GM23338 (cell line): Measurements from ENCODE around the gene MAP7D1.

Experiments
- CREB1 ChIP-seq: fragments of 250-450 bp; sonication (Bioruptor Pico); IDR thresholded peaks from 2 replicates; pipeline ENCODE4 v1.5.0; 2020; ENCODE audit warnings: low read depth, mild to moderate bottlenecking, moderate library complexity
- CTCF ChIP-seq, 2 experiments: fragments of 200-600 bp in 1 of 2; sonication (generic) in 1 of 2; conservative IDR thresholded peaks; 2 replicates each; pipeline versions ENCODE4 v1.5.1 to v1.6.1; 2016 to 2017; ENCODE audit warnings: antibody characterized with exemption in 2 of 2, low read depth in 2 of 2, mild to moderate bottlenecking in 2 of 2, moderate library complexity in 1 of 2
- EZH2 ChIP-seq: fragments of 200-600 bp; sonication (generic); IDR thresholded peaks from one replicate; pipeline ENCODE4 v1.8.0; 2017; ENCODE audit warnings: antibody characterized with exemption, mild to moderate bottlenecking, low read depth; ENCODE audit not compliant: unreplicated experiment
- EZH2phosphoT487 ChIP-seq: fragments of 200-600 bp; sonication (generic); IDR thresholded peaks from one replicate; pipeline ENCODE4 v1.8.1; 2018; ENCODE audit warnings: antibody characterized with exemption; ENCODE audit not compliant: unreplicated experiment
- JUNB ChIP-seq: IDR thresholded peaks from one replicate; pipeline ENCODE4 v1.6.1; 2016; ENCODE audit warnings: antibody characterized with exemption; ENCODE audit not compliant: unreplicated experiment
- POLR2AphosphoS5 ChIP-seq: IDR thresholded peaks from 2 replicates; pipeline ENCODE4 v1.6.1; 2016; ENCODE audit warnings: antibody characterized with exemption, low read depth
- STAT1 ChIP-seq: IDR thresholded peaks from one replicate; pipeline ENCODE4 v1.6.1; 2016; ENCODE audit warnings: antibody characterized with exemption; ENCODE audit not compliant: unreplicated experiment
- ZNF114 ChIP-seq: fragments of 250-450 bp; sonication (Bioruptor Pico); IDR thresholded peaks from 2 replicates; pipeline ENCODE4 v1.5.0; 2020; ENCODE audit warnings: mild to moderate bottlenecking, moderate library complexity
- ZNF331 ChIP-seq: fragments of 250-450 bp; sonication (Bioruptor Pico); IDR thresholded peaks from 2 replicates; pipeline ENCODE4 v1.5.0; 2020; ENCODE audit warnings: low read depth, mild to moderate bottlenecking, moderate library complexity
- TF ChIP-seq, protein P1 (sequence below): IDR thresholded peaks from one replicate; pipeline ENCODE4 v1.6.1; 2018; ENCODE audit warnings: antibody characterized with exemption; ENCODE audit not compliant: unreplicated experiment
- TF ChIP-seq, protein P2 (sequence below): IDR thresholded peaks from 2 replicates; pipeline ENCODE4 v1.6.1; 2016; ENCODE audit warnings: antibody characterized with exemption

GRCh38 chr1:36163426-36163825 lies 7.5 kb downstream of the MAP7D1 start:
- no peak for TF ChIP-seq CTCF (conservative IDR thresholded peaks at IDR 0.05; ENCODE audit: low read depth in 2 of 2)
- no peak for TF ChIP-seq EZH2
- TF ChIP-seq, protein P1, sequence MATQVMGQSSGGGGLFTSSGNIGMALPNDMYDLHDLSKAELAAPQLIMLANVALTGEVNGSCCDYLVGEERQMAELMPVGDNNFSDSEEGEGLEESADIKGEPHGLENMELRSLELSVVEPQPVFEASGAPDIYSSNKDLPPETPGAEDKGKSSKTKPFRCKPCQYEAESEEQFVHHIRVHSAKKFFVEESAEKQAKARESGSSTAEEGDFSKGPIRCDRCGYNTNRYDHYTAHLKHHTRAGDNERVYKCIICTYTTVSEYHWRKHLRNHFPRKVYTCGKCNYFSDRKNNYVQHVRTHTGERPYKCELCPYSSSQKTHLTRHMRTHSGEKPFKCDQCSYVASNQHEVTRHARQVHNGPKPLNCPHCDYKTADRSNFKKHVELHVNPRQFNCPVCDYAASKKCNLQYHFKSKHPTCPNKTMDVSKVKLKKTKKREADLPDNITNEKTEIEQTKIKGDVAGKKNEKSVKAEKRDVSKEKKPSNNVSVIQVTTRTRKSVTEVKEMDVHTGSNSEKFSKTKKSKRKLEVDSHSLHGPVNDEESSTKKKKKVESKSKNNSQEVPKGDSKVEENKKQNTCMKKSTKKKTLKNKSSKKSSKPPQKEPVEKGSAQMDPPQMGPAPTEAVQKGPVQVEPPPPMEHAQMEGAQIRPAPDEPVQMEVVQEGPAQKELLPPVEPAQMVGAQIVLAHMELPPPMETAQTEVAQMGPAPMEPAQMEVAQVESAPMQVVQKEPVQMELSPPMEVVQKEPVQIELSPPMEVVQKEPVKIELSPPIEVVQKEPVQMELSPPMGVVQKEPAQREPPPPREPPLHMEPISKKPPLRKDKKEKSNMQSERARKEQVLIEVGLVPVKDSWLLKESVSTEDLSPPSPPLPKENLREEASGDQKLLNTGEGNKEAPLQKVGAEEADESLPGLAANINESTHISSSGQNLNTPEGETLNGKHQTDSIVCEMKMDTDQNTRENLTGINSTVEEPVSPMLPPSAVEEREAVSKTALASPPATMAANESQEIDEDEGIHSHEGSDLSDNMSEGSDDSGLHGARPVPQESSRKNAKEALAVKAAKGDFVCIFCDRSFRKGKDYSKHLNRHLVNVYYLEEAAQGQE: no peak
- no peak for TF ChIP-seq POLR2AphosphoS5
- no peak for TF ChIP-seq CREB1
- TF ChIP-seq EZH2phosphoT487: no peak
- TF ChIP-seq, protein P2, sequence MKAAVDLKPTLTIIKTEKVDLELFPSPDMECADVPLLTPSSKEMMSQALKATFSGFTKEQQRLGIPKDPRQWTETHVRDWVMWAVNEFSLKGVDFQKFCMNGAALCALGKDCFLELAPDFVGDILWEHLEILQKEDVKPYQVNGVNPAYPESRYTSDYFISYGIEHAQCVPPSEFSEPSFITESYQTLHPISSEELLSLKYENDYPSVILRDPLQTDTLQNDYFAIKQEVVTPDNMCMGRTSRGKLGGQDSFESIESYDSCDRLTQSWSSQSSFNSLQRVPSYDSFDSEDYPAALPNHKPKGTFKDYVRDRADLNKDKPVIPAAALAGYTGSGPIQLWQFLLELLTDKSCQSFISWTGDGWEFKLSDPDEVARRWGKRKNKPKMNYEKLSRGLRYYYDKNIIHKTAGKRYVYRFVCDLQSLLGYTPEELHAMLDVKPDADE: no peak
- no peak for TF ChIP-seq JUNB
- TF ChIP-seq ZNF331 (CRISPR knock-in tag): no peak
- TF ChIP-seq STAT1: no peak
- TF ChIP-seq ZNF114 (CRISPR knock-in tag): no peak
